C4-2B (cell line): ENCODE results near the gene CTNNA2.
A peak's percentile ranks its signal among the peaks of the same experiment; 100 is the strongest.

Experiments
- H3K27ac ChIP-seq: fragments of 450-650 bp; 2 replicates; pipeline ENCODE4 v1.5.1; 2017
- CTCF ChIP-seq: fragments of 450-650 bp; conservative IDR thresholded peaks from 2 replicates; pipeline ENCODE4 v1.5.1; 2017; ENCODE audit warnings: mild to moderate bottlenecking
- ZFX ChIP-seq: fragments of 450-650 bp; IDR thresholded peaks from 2 replicates; pipeline ENCODE4 v1.6.1; 2017

Gene CTNNA2

GRCh38 chr2:80238692-80239469 is 726.0 kb downstream of the CTNNA2 start:
- H3K27ac ChIP-seq: no peak overlapping the region
- TF ChIP-seq CTCF: peak; percentile 84
- TF ChIP-seq ZFX: no peak

- TF ChIP-seq CTCF (no peak), ZFX (no peak)
- no peak overlapping the region for H3K27ac ChIP-seq
Observed at GRCh38 chr2:80242355-80242910, 729.6 kb downstream of the CTNNA2 start.

GRCh38 chr2:80244905-80245584 is 732.2 kb downstream of the CTNNA2 start:
- TF ChIP-seq CTCF (no peak), ZFX (no peak)

GRCh38 chr2:80246534-80246933 is 733.7 kb downstream of the CTNNA2 start:
- no peak overlapping the region for H3K27ac ChIP-seq
- TF ChIP-seq ZFX (no peak), CTCF (no peak)

More at GRCh38 chr2:80244905-80245584, 732.2 kb downstream of the CTNNA2 start:
- H3K27ac ChIP-seq: no peak overlapping the region

GRCh38 chr2:80247339-80247738 is 734.5 kb downstream of the CTNNA2 start:
- TF ChIP-seq CTCF: no peak
- TF ChIP-seq ZFX: no peak
- H3K27ac ChIP-seq: no peak overlapping the region

GRCh38 chr2:80248146-80248545 is 735.3 kb downstream of the CTNNA2 start:
- no peak overlapping the region for H3K27ac ChIP-seq

More at GRCh38 chr2:80248146-80248545, 735.3 kb downstream of the CTNNA2 start:
- TF ChIP-seq ZFX (no peak), CTCF (no peak)
